Gastrocnemius medialis (tissue), 4 donors: ENCODE data around the gene CLEC4E. TPM values are rescaled to one million over a fixed set of nuclear protein-coding genes. Genes with fewer than 3 reads are reported as not detected.
"Not testable (repeated sequence)": the region's sequence is repeated elsewhere in the genome, so short reads cannot be mapped to it uniquely, and the experiment has no call there.

ENCODE experiments used
- ATAC-seq, 2 donors: fragments of 150-250 bp; one replicate each; pipeline ENCODE4 v1.9.1; 2016
- DNase-seq, 2 donors: peaks; one replicate each; pipeline ENCODE4 v3.0.0-alpha.2; 2019
- H3K27ac ChIP-seq, 4 donors: fragments of 200-600 bp; sonication (generic); 1 replicate in 1 of 4; 2 replicates in 3 of 4; pipeline ENCODE4 v1.5.1; 2016 to 2018; ENCODE audit warnings: mild to moderate bottlenecking in 2 of 4, moderate library complexity in 1 of 4
- H3K27me3 ChIP-seq, 3 donors: fragments of 200-600 bp; sonication (generic) in 2 of 3; 1 replicate in 1 of 3; 2 replicates in 2 of 3; pipeline versions ENCODE4 v1.5.1 to v1.6.0; 2016 to 2019; ENCODE audit warnings: mild to moderate bottlenecking in 1 of 3, moderate library complexity in 1 of 3
- H3K36me3 ChIP-seq, 2 donors: fragments of 200-600 bp; sonication (generic) in 1 of 2; one replicate each; pipeline ENCODE4 v1.5.1; 2017 to 2018
- H3K4me1 ChIP-seq, 2 donors: fragments of 200-600 bp; sonication (generic) in 1 of 2; one replicate each; pipeline ENCODE4 v1.5.1; 2016 to 2017; ENCODE audit warnings: mild to moderate bottlenecking in 2 of 2
- H3K4me3 ChIP-seq, 4 donors: fragments of 200-600 bp; sonication (generic) in 3 of 4; 1 replicate in 1 of 4; 2 replicates in 3 of 4; pipeline ENCODE4 v1.5.1; 2016 to 2019; ENCODE audit warnings: mild to moderate bottlenecking in 2 of 4
- H3K9me3 ChIP-seq, 3 donors: fragments of 200-600 bp; sonication (generic) in 2 of 3; 1 replicate in 1 of 3; 2 replicates in 2 of 3; pipeline ENCODE4 v1.5.1; 2016 to 2019
- CTCF ChIP-seq, 5 experiments: fragments of 450-650 bp in 3 of 5; fragments of 200-600 bp in 2 of 5; sonication (generic) in 2 of 5; IDR thresholded peaks in 4 of 5; conservative IDR thresholded peaks in 1 of 5; 1 replicate in 4 of 5; 2 replicates in 1 of 5; pipeline ENCODE4 v1.5.1; 2016 to 2019; ENCODE audit warnings: antibody characterized with exemption in 5 of 5, mild to moderate bottlenecking in 3 of 5, moderate library complexity in 3 of 5
- POLR2A ChIP-seq, 2 donors: fragments of 450-650 bp; IDR thresholded peaks; one replicate each; pipeline ENCODE4 v1.6.1; 2017; ENCODE audit warnings: antibody characterized with exemption in 2 of 2, mild to moderate bottlenecking in 2 of 2, moderate library complexity in 2 of 2
- in situ Hi-C, 4 donors: fragments of 200-750 bp; cut with MboI; loops; one replicate each; pipeline versions ENCODE4 v1.15.0 to v1.8.0; 2017; ENCODE audit warnings: low sequenced_read_pairs in 4 of 4
- intact Hi-C: fragments of 100-400 bp; cut with DNase I; formaldehyde crosslinking; loops from one replicate; pipeline ENCODE4 v1.15.1; 2023; ENCODE audit warnings: low total_unique reads
- total RNA-seq, 4 donors: library from RNA; depleted of rRNA; stranded (reverse); fragments of >200 nt; gene quantifications; one replicate each; pipeline versions ENCODE4 v1.1.0 to v1.2.3, GENCODE V29; 2016

CLEC4E gene
- total RNA-seq, 4 donors from 2014 or later, result 0.35 to 0.58 TPM; not detected in 2

GRCh38 chr12:8546591-8546990 is 5.9 kb upstream of the CLEC4E start:
- in situ Hi-C loops (no loop called here), intact Hi-C loops (no loop called here)
- no peaks in the 10 kb centered on the region for H3K4me1 ChIP-seq
- ATAC-seq (no peak), DNase-seq (no peak)
- TF ChIP-seq POLR2A (IDR thresholded peaks at IDR 0.05) (no peak), CTCF (IDR thresholded peaks at IDR 0.05 in 4 of 5, conservative IDR thresholded peaks at IDR 0.05 in 1 of 5) (no peak)
- H3K36me3 ChIP-seq, result no peaks in the 10 kb centered on the region
- no peak overlapping the region for H3K4me3 ChIP-seq
- H3K27me3 ChIP-seq, result no peaks in the 10 kb centered on the region
- H3K27ac ChIP-seq, result no peak overlapping the region
- no peaks in the 10 kb centered on the region for H3K9me3 ChIP-seq

GRCh38 chr12:8544295-8544694 is 3.6 kb upstream of the CLEC4E start:
- Histone ChIP-seq H3K27me3 (no peaks in the 10 kb centered on the region), H3K27ac (no peak overlapping the region), H3K9me3 (no peaks in the 10 kb centered on the region), H3K36me3 (no peaks in the 10 kb centered on the region), H3K4me1 (no peaks in the 10 kb centered on the region), H3K4me3 (no peak overlapping the region)
- TF ChIP-seq CTCF (IDR thresholded peaks at IDR 0.05 in 4 of 5, conservative IDR thresholded peaks at IDR 0.05 in 1 of 5), result peak; percentile 54 to 87 (median 66)
- no peak for TF ChIP-seq POLR2A (IDR thresholded peaks at IDR 0.05)
- DNase-seq, result peak; percentile 20 to 27
- in situ Hi-C loops, result no loop called here
- intact Hi-C loops, result no loop called here
- peak; percentile 39 to 42 for ATAC-seq

GRCh38 chr12:8541562-8541961 is 857 bp upstream of the CLEC4E start:
- intact Hi-C loops (no loop called here), in situ Hi-C loops (no loop called here)
- H3K4me1 ChIP-seq, result no peaks in the 10 kb centered on the region
- H3K36me3 ChIP-seq, result no peaks in the 10 kb centered on the region
- H3K27ac ChIP-seq, result no peak overlapping the region
- H3K9me3 ChIP-seq, result no peaks in the 10 kb centered on the region
- TF ChIP-seq CTCF (IDR thresholded peaks at IDR 0.05 in 4 of 5, conservative IDR thresholded peaks at IDR 0.05 in 1 of 5), result no peak
- no peak for TF ChIP-seq POLR2A (IDR thresholded peaks at IDR 0.05)
- no peaks in the 10 kb centered on the region for H3K27me3 ChIP-seq
- no peak for ATAC-seq
- DNase-seq, result no peak
- no peak overlapping the region for H3K4me3 ChIP-seq

GRCh38 chr12:8537820-8538219 is 2.9 kb downstream of the CLEC4E start:
- H3K27me3 ChIP-seq, H3K9me3 ChIP-seq, H3K4me1 ChIP-seq, H3K27ac ChIP-seq, DNase-seq, ATAC-seq, in situ Hi-C loops, H3K4me3 ChIP-seq, H3K36me3 ChIP-seq, intact Hi-C loops: not testable (repeated sequence)

- DNase-seq (no peak), ATAC-seq (no peak)
- Histone ChIP-seq H3K27me3 (no peaks in the 10 kb centered on the region), H3K4me3 (no peak overlapping the region), H3K27ac (no peak overlapping the region), H3K9me3 (no peaks in the 10 kb centered on the region), H3K36me3 (no peaks in the 10 kb centered on the region), H3K4me1 (no peaks in the 10 kb centered on the region)
- intact Hi-C loops (no loop called here), in situ Hi-C loops (no loop called here)
- no peak for TF ChIP-seq POLR2A (IDR thresholded peaks at IDR 0.05)
- TF ChIP-seq CTCF (IDR thresholded peaks at IDR 0.05 in 4 of 5, conservative IDR thresholded peaks at IDR 0.05 in 1 of 5), result no peak
These were observed 8.7 kb downstream of the CLEC4E start for GRCh38 chr12:8532045-8532444.
